ENCODE results near the gene MET. TPM values are rescaled to one million over a fixed set of nuclear protein-coding genes. Genes with fewer than 3 reads are reported as not detected.

Gene MET
- total RNA-seq, 1 experiment from 2014 or later = 242 TPM

- CTCF ChIA-PET = interaction anchor here (0.6 to 1.1 kb wide), 3 partner anchors 26 to 227 kb away, joined by 3 read pairs; no protein-coding TSS in a partner anchor
- TF ChIP-seq, protein P1, sequence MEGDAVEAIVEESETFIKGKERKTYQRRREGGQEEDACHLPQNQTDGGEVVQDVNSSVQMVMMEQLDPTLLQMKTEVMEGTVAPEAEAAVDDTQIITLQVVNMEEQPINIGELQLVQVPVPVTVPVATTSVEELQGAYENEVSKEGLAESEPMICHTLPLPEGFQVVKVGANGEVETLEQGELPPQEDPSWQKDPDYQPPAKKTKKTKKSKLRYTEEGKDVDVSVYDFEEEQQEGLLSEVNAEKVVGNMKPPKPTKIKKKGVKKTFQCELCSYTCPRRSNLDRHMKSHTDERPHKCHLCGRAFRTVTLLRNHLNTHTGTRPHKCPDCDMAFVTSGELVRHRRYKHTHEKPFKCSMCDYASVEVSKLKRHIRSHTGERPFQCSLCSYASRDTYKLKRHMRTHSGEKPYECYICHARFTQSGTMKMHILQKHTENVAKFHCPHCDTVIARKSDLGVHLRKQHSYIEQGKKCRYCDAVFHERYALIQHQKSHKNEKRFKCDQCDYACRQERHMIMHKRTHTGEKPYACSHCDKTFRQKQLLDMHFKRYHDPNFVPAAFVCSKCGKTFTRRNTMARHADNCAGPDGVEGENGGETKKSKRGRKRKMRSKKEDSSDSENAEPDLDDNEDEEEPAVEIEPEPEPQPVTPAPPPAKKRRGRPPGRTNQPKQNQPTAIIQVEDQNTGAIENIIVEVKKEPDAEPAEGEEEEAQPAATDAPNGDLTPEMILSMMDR (IDR thresholded peaks at IDR 0.05; ENCODE audit: unreplicated experiment) = no peak
- Mint-ChIP-seq H3K4me1 (ENCODE audit: low read depth, unreplicated experiment) (peaks cover 48% of the 10 kb centered on the region), H3K27me3 (ENCODE audit: unreplicated experiment) (no peaks in the 10 kb centered on the region), H3K27ac (ENCODE audit: unreplicated experiment) (peak overlapping the region; percentile 85), H3K4me3 (ENCODE audit: low read depth, unreplicated experiment) (peak overlapping the region; percentile 29), H3K36me3 (ENCODE audit: insufficient read depth, unreplicated experiment) (peaks cover 46% of the 10 kb centered on the region), H3K9me3 (ENCODE audit: low read depth, unreplicated experiment) (no peaks in the 10 kb centered on the region)
- no peak for DNase-seq
- intact Hi-C loops (cut with micrococcal nuclease; ENCODE audit: unreplicated experiment) = no loop called here
- no TSS peak for BruUV-seq (replicated peaks)
These were observed 126.2 kb downstream of the MET start for GRCh38 chr7:116798232-116798631.

DNA sequence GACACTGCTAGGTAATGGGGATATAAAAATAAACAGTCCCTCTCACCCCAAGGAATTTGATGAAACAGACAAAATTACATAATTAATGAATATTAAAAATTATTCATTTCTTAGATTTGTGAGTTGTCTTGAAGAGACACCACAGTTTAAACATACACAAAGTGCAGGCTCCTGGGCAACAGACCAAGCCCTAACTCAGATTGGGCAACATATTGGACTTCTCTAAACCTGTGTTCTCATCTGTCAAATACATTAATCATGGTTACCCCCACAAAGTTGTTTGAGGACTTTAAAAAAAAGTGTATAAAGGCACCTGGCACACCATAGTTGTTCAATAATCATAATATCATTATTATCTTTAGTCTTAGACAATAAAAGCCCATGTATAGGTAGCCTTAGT is 127.9 kb downstream of the MET start:
- intact Hi-C loops (cut with micrococcal nuclease; ENCODE audit: unreplicated experiment) = loop anchor here (5.0 to 10.0 kb wide), 2 partner anchors 108 to 275 kb away; partner anchors contain the start of gene CAV1
- no peak for DNase-seq
- Mint-ChIP-seq H3K4me3 (ENCODE audit: low read depth, unreplicated experiment) (no peak overlapping the region), H3K9me3 (ENCODE audit: low read depth, unreplicated experiment) (no peaks in the 10 kb centered on the region), H3K4me1 (ENCODE audit: low read depth, unreplicated experiment) (peaks cover 57% of the 10 kb centered on the region), H3K27me3 (ENCODE audit: unreplicated experiment) (no peaks in the 10 kb centered on the region), H3K36me3 (ENCODE audit: insufficient read depth, unreplicated experiment) (peaks cover 50% of the 10 kb centered on the region), H3K27ac (ENCODE audit: unreplicated experiment) (no peak overlapping the region)
- CTCF ChIA-PET = no interaction called here
- TF ChIP-seq, protein P1 (IDR thresholded peaks at IDR 0.05; ENCODE audit: unreplicated experiment) = no peak
- BruUV-seq (replicated peaks) = no TSS peak

DNA sequence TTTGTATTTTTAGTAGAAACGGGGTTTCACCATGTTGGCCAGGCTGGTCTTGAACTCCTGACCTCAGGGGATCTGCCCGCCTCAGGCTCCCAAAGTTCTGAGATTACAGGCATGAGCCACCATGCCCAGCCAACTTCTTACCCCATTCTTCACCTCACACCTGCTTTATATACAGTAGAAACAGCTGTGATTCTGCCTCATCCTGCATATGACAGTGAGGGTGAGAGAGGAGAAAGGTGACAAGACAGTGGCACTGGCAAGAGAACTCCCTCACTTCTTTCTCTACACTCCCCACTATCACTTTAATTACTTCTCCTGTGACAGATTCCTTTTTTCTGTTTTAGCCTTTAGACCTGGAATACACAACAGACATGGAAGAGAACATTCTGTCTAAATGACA is 128.6 kb downstream of the MET start:
- Mint-ChIP-seq H3K27ac (ENCODE audit: unreplicated experiment) (peak overlapping the region; percentile 84), H3K27me3 (ENCODE audit: unreplicated experiment) (no peaks in the 10 kb centered on the region), H3K4me3 (ENCODE audit: low read depth, unreplicated experiment) (no peak overlapping the region), H3K36me3 (ENCODE audit: insufficient read depth, unreplicated experiment) (peaks cover 50% of the 10 kb centered on the region), H3K4me1 (ENCODE audit: low read depth, unreplicated experiment) (peaks cover 64% of the 10 kb centered on the region), H3K9me3 (ENCODE audit: low read depth, unreplicated experiment) (no peaks in the 10 kb centered on the region)
- no peak for DNase-seq
- no TSS peak for BruUV-seq (replicated peaks)
- TF ChIP-seq, protein P1 (IDR thresholded peaks at IDR 0.05; ENCODE audit: unreplicated experiment) = no peak
- intact Hi-C loops (cut with micrococcal nuclease; ENCODE audit: unreplicated experiment) = loop anchor here (5.0 to 10.0 kb wide), 2 partner anchors 108 to 276 kb away; partner anchors contain the start of gene CAV1
- CTCF ChIA-PET = no interaction called here

- no peak overlapping the region for H3K4me3 Mint-ChIP-seq (ENCODE audit: low read depth, unreplicated experiment)
- intact Hi-C loops (cut with micrococcal nuclease; ENCODE audit: unreplicated experiment) = loop anchor here (5.0 to 10.0 kb wide), 2 partner anchors 109 to 276 kb away; partner anchors contain the start of gene CAV1
- no TSS peak for BruUV-seq (replicated peaks)
- CTCF ChIA-PET = interaction anchor here (0.8 kb wide), 1 partner anchor 170 kb away, joined by 3 read pairs; no protein-coding TSS in a partner anchor
- H3K27ac Mint-ChIP-seq (ENCODE audit: unreplicated experiment) = peak overlapping the region; percentile 84
- H3K9me3 Mint-ChIP-seq (ENCODE audit: low read depth, unreplicated experiment) = no peaks in the 10 kb centered on the region
- H3K27me3 Mint-ChIP-seq (ENCODE audit: unreplicated experiment) = no peaks in the 10 kb centered on the region
- TF ChIP-seq, protein P1 (IDR thresholded peaks at IDR 0.05; ENCODE audit: unreplicated experiment) = no peak
- H3K36me3 Mint-ChIP-seq (ENCODE audit: insufficient read depth, unreplicated experiment) = peaks cover 47% of the 10 kb centered on the region
- H3K4me1 Mint-ChIP-seq (ENCODE audit: low read depth, unreplicated experiment) = peaks cover 64% of the 10 kb centered on the region
- DNase-seq = no peak
These were observed 129.2 kb downstream of the MET start for GRCh38 chr7:116801092-116801710.

Measured in Calu3 (cell line).